Measurements from ENCODE around the gene FBLN5. TPM values are rescaled to one million over a fixed set of nuclear protein-coding genes. Genes with fewer than 3 reads are reported as not detected.

The FBLN5 gene
- total and polyA plus RNA-seq, 2 donors (not counting 3 experiments of a cell fraction or from before 2014, with no cell fraction given) = 27.6 to 33.1 TPM

DNA sequence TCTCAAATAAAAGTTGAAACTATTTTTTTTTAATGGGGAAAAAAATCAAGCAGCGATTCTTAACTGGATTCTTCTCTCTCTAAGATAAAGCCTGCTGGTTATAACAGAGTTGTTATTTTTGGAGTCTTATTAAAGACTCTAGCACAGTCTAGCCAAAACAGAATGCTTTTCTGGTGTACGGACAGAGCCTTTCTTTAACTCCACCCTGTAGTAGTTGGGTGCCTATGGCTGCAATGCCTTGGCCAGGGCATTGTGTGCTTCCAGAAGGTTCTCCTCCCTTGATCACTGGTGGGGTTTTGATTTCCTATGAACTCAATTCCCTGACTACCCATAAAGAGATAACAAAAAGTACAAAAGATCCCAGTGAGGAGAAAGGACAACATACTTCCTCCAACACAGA is 44.4 kb downstream of the FBLN5 start:
- no peaks in the 10 kb centered on the region for H3K4me1 ChIP-seq (ENCODE audit: control insufficient read depth, extremely low read depth, insufficient read depth, low read length)
- no peaks in the 10 kb centered on the region for H3K27me3 ChIP-seq (ENCODE audit: control insufficient read depth in 2 of 2, insufficient read depth in 2 of 2, low read length in 2 of 2)
- H2AFZ ChIP-seq (ENCODE audit: low read depth, low read length) = no peak overlapping the region
- H3K4me3 ChIP-seq (replicated peaks in 1 of 3; ENCODE audit: insufficient read depth in 1 of 3, low read depth in 1 of 3, low read length in 3 of 3) = no peak overlapping the region
- CTCF ChIA-PET = no interaction called here
- no peaks in the 10 kb centered on the region for H3K36me3 ChIP-seq (ENCODE audit: control insufficient read depth in 2 of 2, extremely low read depth in 1 of 2, insufficient read depth in 2 of 2, low read length in 2 of 2)
- BruUV-seq (replicated peaks) = no TSS peak
- no peaks in the 10 kb centered on the region for H3K79me2 ChIP-seq (ENCODE audit: control insufficient read depth, insufficient read depth, low read length)
- no peaks in the 10 kb centered on the region for H4K20me1 ChIP-seq (replicated peaks; ENCODE audit: control insufficient read depth, extremely low read depth, insufficient read depth, low read length)
- H3K27ac ChIP-seq (ENCODE audit: insufficient read depth, low read depth, low read length) = no peak overlapping the region
- dilution Hi-C loops (cut with MboI; ENCODE audit: extremely low pct_ligation_motif_present, low sequenced_read_pairs) = no loop called here
- POLR2A ChIA-PET = no interaction called here
- DNase-seq (ENCODE audit: low read depth, low spot score) (no peak), FAIRE-seq (no peak)
- no peaks in the 10 kb centered on the region for H3K9me3 ChIP-seq (replicated peaks; ENCODE audit: control insufficient read depth, insufficient read depth, low read length)
- H3K9me1 ChIP-seq (replicated peaks; ENCODE audit: control insufficient read depth, extremely low read depth, insufficient read depth, low read length) = no peaks in the 10 kb centered on the region
- no peak for TF ChIP-seq MAX (IDR thresholded peaks at IDR 0.05; ENCODE audit: insufficient read depth, insufficient read length)
- H3K9ac ChIP-seq (replicated peaks; ENCODE audit: extremely low read depth, insufficient read depth, low read length) = no peak overlapping the region
- H3K4me2 ChIP-seq (ENCODE audit: insufficient read depth, low read length) = no peak overlapping the region
- intact Hi-C loops (cut with micrococcal nuclease) = no loop called here

GRCh38 chr14:91902336-91902735 is 45.2 kb downstream of the FBLN5 start:
- POLR2A ChIA-PET = no interaction called here

More at GRCh38 chr14:91902336-91902735, 45.2 kb downstream of the FBLN5 start:
- H4K20me1 ChIP-seq (replicated peaks; ENCODE audit: control insufficient read depth, extremely low read depth, insufficient read depth, low read length) = no peaks in the 10 kb centered on the region
- FAIRE-seq = no peak
- TF ChIP-seq MAX (IDR thresholded peaks at IDR 0.05; ENCODE audit: insufficient read depth, insufficient read length) (no peak), GATA2 (IDR thresholded peaks at IDR 0.05; ENCODE audit: insufficient read depth, insufficient read length, low read depth, low read length) (no peak), FOS (IDR thresholded peaks at IDR 0.05; ENCODE audit: borderline replicate concordance, insufficient read depth, low read length) (no peak), MYC (IDR thresholded peaks at IDR 0.05; ENCODE audit: low read depth, low read length) (no peak), POLR2A (IDR thresholded peaks at IDR 0.05; ENCODE audit: low read depth, low read length) (no peak), CTCF (IDR thresholded peaks at IDR 0.05; ENCODE audit: extremely low read depth in 1 of 2, insufficient read depth in 1 of 2, low read depth in 1 of 2, low read length in 2 of 2) (no peak), POLR2AphosphoS5 (IDR thresholded peaks at IDR 0.05; ENCODE audit: insufficient read depth, low read depth, low read length) (no peak), JUN (IDR thresholded peaks at IDR 0.05; ENCODE audit: borderline replicate concordance, insufficient read depth, insufficient read length, low read depth) (no peak), EZH2 (IDR thresholded peaks at IDR 0.05; ENCODE audit: borderline replicate concordance, low read depth, low read length, severe bottlenecking) (no peak)
- H3K4me1 ChIP-seq (ENCODE audit: control insufficient read depth, extremely low read depth, insufficient read depth, low read length) = no peaks in the 10 kb centered on the region
- no peak overlapping the region for H3K4me3 ChIP-seq (replicated peaks in 1 of 3; ENCODE audit: insufficient read depth in 1 of 3, low read depth in 1 of 3, low read length in 3 of 3)
- dilution Hi-C loops (cut with MboI; ENCODE audit: extremely low pct_ligation_motif_present, low sequenced_read_pairs) (no loop called here), intact Hi-C loops (cut with micrococcal nuclease) (no loop called here)
- CTCF ChIA-PET = no interaction called here
- no peaks in the 10 kb centered on the region for H3K36me3 ChIP-seq (ENCODE audit: control insufficient read depth in 2 of 2, extremely low read depth in 1 of 2, insufficient read depth in 2 of 2, low read length in 2 of 2)
- H3K27ac ChIP-seq (ENCODE audit: insufficient read depth, low read depth, low read length) = no peak overlapping the region
- BruUV-seq (replicated peaks) = no TSS peak
- no peak for DNase-seq (ENCODE audit: low read depth, low spot score)
- no peak overlapping the region for H2AFZ ChIP-seq (ENCODE audit: low read depth, low read length)
- H3K9me3 ChIP-seq (replicated peaks; ENCODE audit: control insufficient read depth, insufficient read depth, low read length) = no peaks in the 10 kb centered on the region
- peaks cover 0 to under 1% of the 10 kb centered on the region in 2 experiments for H3K27me3 ChIP-seq (ENCODE audit: control insufficient read depth in 2 of 2, insufficient read depth in 2 of 2, low read length in 2 of 2)
- no peak overlapping the region for H3K4me2 ChIP-seq (ENCODE audit: insufficient read depth, low read length)
- H3K79me2 ChIP-seq (ENCODE audit: control insufficient read depth, insufficient read depth, low read length) = no peaks in the 10 kb centered on the region
- no peaks in the 10 kb centered on the region for H3K9me1 ChIP-seq (replicated peaks; ENCODE audit: control insufficient read depth, extremely low read depth, insufficient read depth, low read length)
- no peak overlapping the region for H3K9ac ChIP-seq (replicated peaks; ENCODE audit: extremely low read depth, insufficient read depth, low read length)

All from endothelial cell of umbilical vein (primary cell).